GM19397 (cell line): ENCODE measurements around the gene TRAIP.
"Not testable (repeated sequence)": the region's sequence is repeated elsewhere in the genome, so short reads cannot be mapped to it uniquely, and the experiment has no call there.

ENCODE experiments used
- ATAC-seq: cut with Tn5 transposase; IDR thresholded peaks from one replicate; pipeline ENCODE4 v1.9.1; 2021; ENCODE audit warnings: mild to moderate bottlenecking, moderate library complexity; ENCODE audit not compliant: unreplicated experiment

TRAIP gene

GRCh38 chr3:49793486-49794085 lies 62.8 kb downstream of the TRAIP start:
- ATAC-seq = no peak

- ATAC-seq = no peak
Observed at GRCh38 chr3:49792371-49793150, 63.8 kb downstream of the TRAIP start.

GRCh38 chr3:49791571-49791970 lies 64.8 kb downstream of the TRAIP start:
- no peak for ATAC-seq

GRCh38 chr3:49790626-49791411 lies 65.5 kb downstream of the TRAIP start:
- no peak for ATAC-seq

GRCh38 chr3:49788056-49788455 lies 68.3 kb downstream of the TRAIP start:
- ATAC-seq = no peak

- ATAC-seq = no peak
Observed at GRCh38 chr3:49787536-49787935, 68.8 kb downstream of the TRAIP start.

- ATAC-seq = no peak
Observed at GRCh38 chr3:49787182-49787464, 69.2 kb downstream of the TRAIP start.

GRCh38 chr3:49786357-49787181 lies 69.8 kb downstream of the TRAIP start, which contains the start of gene IP6K1:
Gene IP6K1 (minus strand): TSS chr3:49786542. CDS start chr3:49748040, 38,502 bp downstream.
- peak; percentile 99 for ATAC-seq

GRCh38 chr3:49785565-49786356 lies 70.6 kb downstream of the TRAIP start:
- ATAC-seq = peak; percentile 40

- not testable (repeated sequence) for ATAC-seq
Observed at GRCh38 chr3:49782277-49782676, 74.1 kb downstream of the TRAIP start.

GRCh38 chr3:49781415-49782199 lies 74.8 kb downstream of the TRAIP start:
- no peak for ATAC-seq

GRCh38 chr3:49780975-49781365 lies 75.4 kb downstream of the TRAIP start:
- ATAC-seq = not testable (repeated sequence)

- no peak for ATAC-seq
Observed at GRCh38 chr3:49780080-49780974, 76.0 kb downstream of the TRAIP start.

GRCh38 chr3:49779358-49780079 lies 76.8 kb downstream of the TRAIP start:
- ATAC-seq = no peak
